NCI-H82 treated with DMSO at 0.1 percent for 48 hours (cell line): ENCODE data around the gene TTC19.
"Not testable (repeated sequence)": the region's sequence is repeated elsewhere in the genome, so short reads cannot be mapped to it uniquely, and the experiment has no call there.

ENCODE experiments used
- DNase-seq: peaks from one replicate; lab custom pipeline; 2025; ENCODE audit not compliant: unreplicated experiment; lab: John Stamatoyannopoulos, UW

The TTC19 gene

DNA sequence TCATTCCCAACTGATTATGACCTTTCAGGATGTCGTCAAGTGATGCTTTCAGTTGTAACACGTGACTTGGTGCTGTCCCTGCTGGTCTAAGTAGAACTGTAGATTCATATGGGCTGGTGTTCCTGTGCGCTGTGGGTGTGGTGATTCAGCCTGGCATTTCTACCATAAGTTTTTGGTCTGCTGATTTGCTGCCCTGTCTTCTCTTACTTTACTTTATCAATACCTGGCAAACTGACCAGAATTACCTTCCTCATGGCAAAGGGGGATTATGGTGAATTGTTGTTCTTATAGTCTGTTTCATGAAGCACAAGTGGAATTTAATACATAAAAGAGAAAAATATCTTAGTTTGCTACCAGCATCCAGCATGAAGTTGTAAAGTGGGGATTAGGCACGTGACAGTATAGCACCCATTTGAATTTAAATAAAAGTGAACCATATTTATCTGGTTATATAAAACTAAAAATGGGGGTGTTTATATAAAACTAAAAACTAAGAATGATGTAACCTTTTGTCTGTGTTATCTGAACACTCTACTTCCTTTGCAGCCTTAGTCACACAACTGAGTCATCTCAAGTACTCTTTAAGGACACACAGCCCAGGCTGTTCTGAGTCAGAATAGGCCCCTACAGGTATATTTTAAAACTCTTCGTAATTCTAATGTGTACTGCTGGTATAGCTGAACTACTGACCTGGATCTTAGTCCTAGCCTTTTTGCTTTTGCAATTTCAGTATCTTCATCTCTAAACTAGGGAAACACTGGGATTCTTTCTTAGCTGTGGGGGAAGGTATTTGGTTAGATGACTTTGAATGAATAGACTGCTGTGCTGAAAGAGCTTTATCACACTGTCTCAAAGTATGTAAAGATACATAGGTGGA is 28.3 kb downstream of the TTC19 start:
- no peak for DNase-seq

DNA sequence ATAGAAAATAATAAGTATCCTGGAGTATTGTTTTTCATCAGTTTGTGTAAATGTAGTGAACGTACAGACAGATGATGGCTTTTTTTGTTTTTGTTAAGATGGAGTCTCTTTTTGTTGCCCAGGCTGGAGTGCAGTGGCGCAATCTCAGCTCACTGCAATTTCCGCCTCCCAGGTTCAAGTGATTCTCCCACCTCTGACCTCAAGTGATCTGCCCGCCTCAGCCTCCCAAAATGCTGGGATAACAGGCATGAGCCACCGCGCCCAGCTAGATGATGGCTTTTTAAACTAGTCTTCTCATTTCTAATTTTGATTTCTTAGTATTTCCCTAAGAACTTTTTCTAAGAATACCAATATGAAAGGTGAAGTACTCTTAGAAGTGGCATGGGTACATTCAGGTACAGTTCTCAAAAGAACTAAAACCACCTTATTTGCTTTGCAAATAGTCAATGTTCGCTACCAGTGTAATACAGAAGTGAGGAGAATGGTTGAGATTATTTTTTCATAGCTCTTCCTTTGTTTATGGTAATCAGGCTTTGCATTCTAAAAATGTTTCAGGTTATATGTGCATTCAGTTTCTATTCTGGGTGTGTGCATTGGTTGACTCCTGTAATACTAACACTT is 34.2 kb downstream of the TTC19 start:
- no peak for DNase-seq

DNA sequence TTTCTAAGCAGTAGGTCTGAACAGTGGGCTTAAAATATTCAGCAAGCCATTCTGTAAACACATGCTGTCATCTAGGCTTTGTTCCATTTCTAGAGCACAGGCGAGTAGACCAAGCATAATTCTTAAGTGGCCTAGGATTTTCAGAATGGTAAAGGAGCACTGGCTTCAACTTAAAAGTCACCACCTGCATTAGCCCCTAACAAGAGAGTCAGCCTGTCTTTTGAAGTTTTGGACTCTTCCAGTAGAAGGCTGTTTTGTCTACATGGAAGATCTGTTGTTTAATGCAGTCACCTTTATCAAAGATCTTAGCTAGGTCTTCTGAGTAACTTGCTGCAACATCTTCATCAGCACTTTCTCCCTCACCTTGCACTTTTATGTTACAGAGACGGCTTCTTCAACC is 36.6 kb downstream of the TTC19 start:
- no peak for DNase-seq

DNA sequence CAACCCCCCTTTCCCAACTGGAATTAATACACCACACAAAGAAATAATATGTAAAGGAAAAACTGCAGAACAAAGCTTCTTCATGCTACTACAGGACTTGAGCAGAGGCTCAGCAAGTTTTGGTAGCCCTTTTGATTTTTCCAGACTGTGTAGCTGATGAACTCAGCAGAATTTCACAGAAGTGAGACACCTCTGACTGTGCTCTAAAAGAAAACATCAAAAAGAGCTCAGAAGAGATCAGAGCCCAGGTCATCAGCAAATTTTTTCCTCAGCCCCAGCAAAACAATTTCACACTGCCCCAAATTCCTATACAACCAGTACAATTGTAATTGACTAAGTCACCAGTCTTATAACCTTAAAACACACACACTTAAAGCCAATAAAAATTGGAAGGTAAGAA is 38.0 kb downstream of the TTC19 start:
- no peak for DNase-seq

DNA sequence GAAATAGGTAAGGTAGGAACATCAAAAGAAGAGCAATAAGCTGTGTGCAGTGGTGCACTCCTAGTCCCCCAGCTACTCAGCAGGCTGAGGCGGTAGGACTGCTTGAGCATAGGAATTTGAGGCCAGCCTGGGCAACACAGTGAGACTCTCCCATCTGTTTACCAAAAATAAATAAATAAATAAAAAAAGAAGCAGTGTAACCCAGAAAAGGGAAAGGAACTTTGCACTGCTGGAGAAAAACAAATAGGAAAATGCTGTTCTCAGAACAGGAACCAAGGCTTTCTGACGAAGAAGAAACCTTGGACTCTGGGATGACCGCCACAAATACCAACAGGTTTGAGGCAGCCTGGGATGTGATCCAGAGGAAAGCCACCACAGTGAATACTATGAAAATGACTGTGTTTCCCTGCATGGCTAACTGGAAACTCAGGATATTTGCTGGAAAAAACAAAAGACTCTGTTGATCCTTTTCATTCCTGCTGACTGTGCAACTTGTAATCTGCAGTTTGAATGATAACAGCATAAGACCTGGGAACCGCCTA is 41.2 kb downstream of the TTC19 start:
- DNase-seq, result no peak

GRCh38 chr17:16044487-16044886 is 44.9 kb downstream of the TTC19 start:
- DNase-seq, result no peak

GRCh38 chr17:16046966-16047365 is 47.3 kb downstream of the TTC19 start:
- DNase-seq, result no peak

DNA sequence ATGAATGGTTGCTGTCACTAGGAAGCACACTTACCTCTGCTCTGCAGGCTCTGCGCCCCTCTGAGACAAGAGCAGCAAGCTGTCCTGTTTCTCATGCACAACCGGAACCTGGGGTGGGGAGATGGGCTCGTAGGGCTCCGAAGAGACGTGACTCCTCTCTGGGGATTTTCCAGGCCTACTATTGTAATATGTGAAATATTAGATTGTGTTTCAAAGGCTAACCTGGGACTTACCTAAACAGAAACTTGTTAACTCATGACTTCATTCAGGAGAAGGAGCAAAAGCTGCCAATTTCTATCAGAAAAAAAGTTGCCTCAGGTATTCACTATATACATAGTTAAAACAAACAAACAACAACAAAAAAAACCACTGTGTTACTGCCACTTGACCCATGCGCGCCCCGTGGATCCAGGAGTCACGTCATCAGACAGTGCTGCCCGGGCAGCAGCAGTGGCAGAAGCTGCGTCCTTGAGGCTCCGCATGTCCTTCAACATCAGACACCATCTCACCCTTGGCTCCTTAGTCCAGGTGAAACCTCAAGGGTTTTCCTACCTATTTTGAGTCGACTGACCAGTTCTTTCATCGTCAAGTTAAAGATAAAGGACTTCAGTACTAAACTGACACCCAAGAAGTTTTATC is 49.3 kb downstream of the TTC19 start:
- no peak for DNase-seq

DNA sequence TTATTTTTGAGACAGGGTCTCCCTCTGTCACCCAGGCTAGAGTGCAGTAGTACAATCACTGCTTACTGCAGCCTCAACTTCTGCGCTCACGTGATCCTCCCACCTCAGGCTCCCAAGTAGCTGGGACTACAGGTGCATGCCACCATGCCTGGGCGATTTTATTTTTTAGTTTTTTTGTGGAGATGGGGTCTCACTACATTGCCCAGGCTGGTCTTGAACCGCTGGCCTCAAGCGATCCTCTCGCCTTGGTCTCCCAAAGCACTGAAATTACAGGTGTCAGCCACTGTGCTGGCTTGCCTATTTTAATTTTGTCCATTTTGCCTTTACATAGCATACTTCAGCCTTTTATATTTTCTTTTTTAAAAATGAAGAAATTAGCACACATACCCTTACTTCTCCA is 51.2 kb downstream of the TTC19 start:
- no peak for DNase-seq

DNA sequence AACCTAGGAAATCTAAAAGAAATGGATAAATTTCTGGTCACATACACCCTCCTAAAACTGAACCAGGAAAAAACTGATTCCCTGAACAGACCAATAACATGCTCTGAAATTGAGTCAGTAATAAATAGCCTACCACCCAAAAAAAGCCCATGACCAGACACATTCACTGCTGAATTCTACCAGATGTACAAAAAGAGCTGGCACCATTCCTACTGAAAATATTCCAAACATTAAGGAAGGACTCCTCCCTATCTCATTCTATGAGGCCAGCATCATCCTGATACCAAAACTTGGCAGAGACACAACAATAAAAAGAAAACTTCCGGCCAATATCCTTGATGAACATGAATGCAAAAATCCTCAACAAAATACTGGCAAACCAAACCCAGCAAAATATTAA is 52.9 kb downstream of the TTC19 start:
- DNase-seq, result no peak

- not testable (repeated sequence) for DNase-seq
Observed at GRCh38 chr17:16055139-16055538, 55.5 kb downstream of the TTC19 start.

- no peak for DNase-seq
Observed at GRCh38 chr17:16061631-16062030, 62.0 kb downstream of the TTC19 start.

- no peak for DNase-seq
Observed at GRCh38 chr17:16066125-16066524, 66.5 kb downstream of the TTC19 start.

GRCh38 chr17:16068323-16068722 is 68.7 kb downstream of the TTC19 start:
- DNase-seq, result no peak

DNA sequence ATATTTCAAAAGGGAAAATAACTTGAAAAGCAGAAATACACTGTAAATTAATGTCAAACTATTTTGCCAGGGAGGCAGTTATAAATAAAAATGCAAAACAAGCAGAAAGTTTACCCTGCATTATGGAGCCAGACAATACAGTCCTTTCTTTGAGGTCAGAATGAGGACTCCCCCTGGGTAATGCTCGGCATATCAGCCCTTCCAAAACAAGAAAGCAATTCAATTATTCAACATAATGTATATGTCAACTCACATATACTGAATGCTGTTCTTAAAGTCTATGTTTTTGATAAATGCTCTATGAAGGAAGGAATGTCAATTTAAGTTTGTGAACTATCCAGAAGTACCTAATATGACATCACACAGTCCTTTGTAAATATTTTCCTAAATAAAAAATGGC is 72.4 kb downstream of the TTC19 start:
- no peak for DNase-seq

- no peak for DNase-seq
Observed at GRCh38 chr17:16073845-16074244, 74.2 kb downstream of the TTC19 start.

- DNase-seq, result no peak
Observed at GRCh38 chr17:16074423-16074822, 74.8 kb downstream of the TTC19 start.

- DNase-seq, result no peak
Observed at GRCh38 chr17:16075949-16076348, 76.3 kb downstream of the TTC19 start.
